K562 (cell line): ENCODE data around the gene PGM3. TPM values are rescaled to one million over a fixed set of nuclear protein-coding genes. Genes with fewer than 3 reads are reported as not detected.

Source experiments
- ATF7 ChIP-seq: fragments of 450-650 bp; IDR thresholded peaks from 2 replicates; pipeline ENCODE4 v1.7.1; 2014; ENCODE audit warnings: mild to moderate bottlenecking, moderate library complexity
- BRD9 ChIP-seq: fragments of 450-650 bp; IDR thresholded peaks from 2 replicates; pipeline ENCODE4 v1.6.1; 2018; ENCODE audit warnings: low read depth; ENCODE audit not compliant: partially characterized antibody
- CBX3 ChIP-seq, 2 experiments: IDR thresholded peaks; 1 replicate in 1 of 2; 2 replicates in 1 of 2; pipeline ENCODE4 v1.6.1; 2012; ENCODE audit warnings: inconsistent platforms in 2 of 2, low read length in 2 of 2, borderline replicate concordance in 1 of 2, control low read depth in 1 of 2
- EHMT2 ChIP-seq: fragments of 450-650 bp; IDR thresholded peaks from 2 replicates; pipeline ENCODE4 v1.6.1; 2018; ENCODE audit warnings: antibody characterized with exemption
- HMGN3 ChIP-seq: IDR thresholded peaks from 2 replicates; pipeline ENCODE4 v1.6.1; 2011; ENCODE audit warnings: borderline replicate concordance, low read depth, mild to moderate bottlenecking, mixed read lengths, low read length; ENCODE audit not compliant: insufficient read length; ENCODE audit errors: extremely low read depth
- MCM2 ChIP-seq: fragments of 450-650 bp; IDR thresholded peaks from 2 replicates; pipeline ENCODE4 v1.6.1; 2017; ENCODE audit warnings: low read depth, mild to moderate bottlenecking
- PRDM10 ChIP-seq: fragments of 450-650 bp; IDR thresholded peaks from 2 replicates; pipeline ENCODE4 v1.6.1; 2018; ENCODE audit not compliant: partially characterized antibody
- RBFOX2 ChIP-seq: fragments of 200-400 bp; formaldehyde crosslinking; IDR thresholded peaks from 2 replicates; pipeline ENCODE4 v1.6.1; 2017; ENCODE audit warnings: low read depth, mild to moderate bottlenecking, low read length, moderate library complexity
- RCOR1 ChIP-seq, 2 experiments: IDR thresholded peaks; 2 replicates each; pipeline ENCODE4 v1.6.1; 2012; ENCODE audit warnings: low read depth in 2 of 2, low read length in 2 of 2, borderline replicate concordance in 1 of 2, improper control_type of control experiment in 1 of 2
- RNF2 ChIP-seq: sonication (generic); IDR thresholded peaks from 2 replicates; pipeline ENCODE4 v1.6.1; 2016
- SNAPC5 ChIP-seq: fragments of 250-450 bp; sonication (Bioruptor Pico); IDR thresholded peaks from 2 replicates; pipeline ENCODE4 v1.8.0; 2021; ENCODE audit warnings: moderate library complexity, mild to moderate bottlenecking, inconsistent platforms
- SP1 ChIP-seq: sonication (generic); formaldehyde crosslinking; IDR thresholded peaks from 2 replicates; pipeline ENCODE4 v1.8.1; 2022; ENCODE audit warnings: mild to moderate bottlenecking, missing genetic modification reagents
- SREBF1 ChIP-seq: fragments of 150-350 bp; IDR thresholded peaks from 2 replicates; pipeline ENCODE4 v1.6.1; 2014; ENCODE audit warnings: antibody characterized with exemption, low read depth, low read length, borderline replicate concordance
- SRSF1 ChIP-seq: fragments of 200-400 bp; formaldehyde crosslinking; IDR thresholded peaks from 2 replicates; pipeline ENCODE4 v1.6.1; 2017; ENCODE audit warnings: mild to moderate bottlenecking, low read depth, low read length, moderate library complexity
- TCF3 ChIP-seq: sonication (generic); formaldehyde crosslinking; IDR thresholded peaks from 2 replicates; pipeline ENCODE4 v1.4.0; 2020; ENCODE audit warnings: mild to moderate bottlenecking, missing genetic modification reagents
- TCF7L2 ChIP-seq: fragments of 150-350 bp; IDR thresholded peaks from 2 replicates; pipeline ENCODE4 v1.6.1; 2016; ENCODE audit warnings: low read depth, mild to moderate bottlenecking, low read length, moderate library complexity
- TFAP4 ChIP-seq: sonication (generic); formaldehyde crosslinking; IDR thresholded peaks from 2 replicates; pipeline ENCODE4 v1.8.0; 2022; ENCODE audit warnings: missing genetic modification reagents, mild to moderate bottlenecking, moderate library complexity, borderline replicate concordance
- ZBTB5 ChIP-seq: fragments of 450-650 bp; IDR thresholded peaks from 2 replicates; pipeline ENCODE4 v1.6.1; 2017; ENCODE audit warnings: antibody characterized with exemption
- ZFX ChIP-seq: sonication (generic); formaldehyde crosslinking; IDR thresholded peaks from 2 replicates; pipeline ENCODE4 v1.8.0; 2022; ENCODE audit warnings: mild to moderate bottlenecking, missing genetic modification reagents, moderate library complexity
- ZNF311 ChIP-seq: fragments of 250-450 bp; sonication (Bioruptor Pico); IDR thresholded peaks from 2 replicates; pipeline ENCODE4 v1.4.0; 2020; ENCODE audit warnings: mild to moderate bottlenecking, moderate library complexity
- ZNF41 ChIP-seq: fragments of 250-450 bp; sonication (Bioruptor Pico); conservative IDR thresholded peaks from 2 replicates; pipeline ENCODE4 v1.4.0; 2020; ENCODE audit warnings: mild to moderate bottlenecking
- ZNF583 ChIP-seq: fragments of 250-450 bp; sonication (Bioruptor Pico); IDR thresholded peaks from 2 replicates; pipeline ENCODE4 v1.4.0; 2020
- polyA plus RNA-seq, 8 experiments: library from polyadenylated mRNA; depleted of rRNA in 4 of 8; stranded (reverse) in 5 of 8; unstranded in 3 of 8; fragments of >200 nt; fragmentation: Nextera tagmentation in 2 of 8; fragmentation: Illumina TruSeq in 1 of 8; extraction: Ambion mirVana in 2 of 8; extraction: Trizol in 1 of 8; gene quantifications; 2 replicates each; pipeline versions ENCODE4 v1.2.1 to v1.2.3, GENCODE V29; 2011 to 2014; ENCODE audit warnings: inconsistent platforms in 1 of 8, missing spikeins in 1 of 8
- total RNA-seq, 7 experiments: library from RNA; depleted of rRNA in 6 of 7; stranded (reverse); fragments of >200 nt in 6 of 7; fragmentation: Illumina TruSeq in 2 of 7; extraction: Trizol in 2 of 7; gene quantifications; 2 replicates each; pipeline versions ENCODE4 v1.2.1 to v1.2.3, GENCODE V29; 2011 to 2021; ENCODE audit warnings: low replicate concordance in 1 of 7

The PGM3 gene
- total and polyA plus RNA-seq, 9 of the 15 experiments (the other 6 are each of a cell fraction or from before 2014, with no cell fraction given): 19.1 to 107 (median 50.5) TPM

- TF ChIP-seq RBFOX2: peak; percentile 99
- TF ChIP-seq HMGN3: peak; percentile 73
- TF ChIP-seq TCF3: peak; percentile 15; the same call in 1 of the 2 replicates
- no peak for TF ChIP-seq CBX3 (IDR thresholded peaks at IDR 0.05; ENCODE audit: borderline replicate concordance in 1 of 2, low read length in 2 of 2)
- no peak for TF ChIP-seq ZNF311 (CRISPR knock-in tag)
- TF ChIP-seq SP1: peak; percentile 91
- 0 out of 4 replicates have a peak, but pooled peaks of 1 of the 2 experiments have one; percentile 9 for TF ChIP-seq RCOR1 (IDR thresholded peaks at IDR 0.05; ENCODE audit: borderline replicate concordance in 1 of 2, low read depth in 2 of 2, low read length in 2 of 2)
- no peak for TF ChIP-seq SRSF1
- TF ChIP-seq PRDM10: peak; percentile 59
- no peak for TF ChIP-seq SNAPC5 (CRISPR knock-in tag)
- TF ChIP-seq ATF7: peak; percentile 64; the same call in 1 of the 2 replicates
- no peak for TF ChIP-seq EHMT2
- no peak for TF ChIP-seq ZNF583 (CRISPR knock-in tag)
- no peak for TF ChIP-seq MCM2
- no peak for TF ChIP-seq TCF7L2
- TF ChIP-seq BRD9: peak; percentile 26
- TF ChIP-seq ZBTB5: no peak
- TF ChIP-seq RNF2: 0 out of 2 replicates have a peak, but pooled peaks have one; percentile 24
- TF ChIP-seq TFAP4 (CRISPR knock-in tag): peak; percentile 95
- peak; percentile 96 for TF ChIP-seq ZFX (CRISPR knock-in tag)
- TF ChIP-seq ZNF41 (CRISPR knock-in tag): no peak
- TF ChIP-seq SREBF1: no peak
Measured at GRCh38 chr6:83192871-83193746, at the start of gene PGM3, which contains the start of gene RWDD2A (continued).
